Measurements from ENCODE around the gene ADCY5. TPM values are rescaled to one million over a fixed set of nuclear protein-coding genes. Genes with fewer than 3 reads are reported as not detected.

ADCY5 gene
- total RNA-seq, 1 donor from 2014 or later: 32.2 TPM

GRCh38 chr3:123285479-123285878, 163.4 kb downstream of the ADCY5 start:
- no peaks in the 10 kb centered on the region for H3K27me3 ChIP-seq
- H3K4me1 ChIP-seq: no peaks in the 10 kb centered on the region
- H3K36me3 ChIP-seq: peaks cover 54 to 88% of the 10 kb centered on the region in 2 donors
- H3K9me3 ChIP-seq: no peaks in the 10 kb centered on the region
- no peak overlapping the region for H3K27ac ChIP-seq
- H3K4me3 ChIP-seq: no peak overlapping the region
- TF ChIP-seq CTCF (IDR thresholded peaks at IDR 0.05): no peak
- intact Hi-C loops (cut with DNase I): no loop called here
- DNase-seq (ENCODE audit: low spot score in 2 of 2): no peak

GRCh38 chr3:123285066-123285465, 163.8 kb downstream of the ADCY5 start:
- H3K36me3 ChIP-seq: peaks cover 51 to 88% of the 10 kb centered on the region in 2 donors
- no peak for DNase-seq (ENCODE audit: low spot score in 2 of 2)

GRCh38 chr3:123284399-123285010, 164.4 kb downstream of the ADCY5 start:
- Histone ChIP-seq H3K36me3 (peaks cover 45 to 86% of the 10 kb centered on the region in 2 donors), H3K4me1 (no peaks in the 10 kb centered on the region), H3K27ac (no peak overlapping the region), H3K27me3 (no peaks in the 10 kb centered on the region), H3K4me3 (no peak overlapping the region), H3K9me3 (no peaks in the 10 kb centered on the region)
- intact Hi-C loops (cut with DNase I): no loop called here
- DNase-seq (ENCODE audit: low spot score in 2 of 2): no peak
- TF ChIP-seq CTCF (IDR thresholded peaks at IDR 0.05): no peak

More at GRCh38 chr3:123285066-123285465, 163.8 kb downstream of the ADCY5 start:
- intact Hi-C loops (cut with DNase I): no loop called here
- no peaks in the 10 kb centered on the region for H3K27me3 ChIP-seq
- no peak overlapping the region for H3K4me3 ChIP-seq
- H3K27ac ChIP-seq: no peak overlapping the region
- H3K4me1 ChIP-seq: no peaks in the 10 kb centered on the region
- no peaks in the 10 kb centered on the region for H3K9me3 ChIP-seq
- no peak for TF ChIP-seq CTCF (IDR thresholded peaks at IDR 0.05)

GRCh38 chr3:123283657-123284398, 165.1 kb downstream of the ADCY5 start:
- no peak for TF ChIP-seq CTCF (IDR thresholded peaks at IDR 0.05)
- H3K27ac ChIP-seq: no peak overlapping the region
- H3K27me3 ChIP-seq: no peaks in the 10 kb centered on the region
- DNase-seq (ENCODE audit: low spot score in 2 of 2): no peak
- H3K4me1 ChIP-seq: no peaks in the 10 kb centered on the region
- no peak overlapping the region for H3K4me3 ChIP-seq
- intact Hi-C loops (cut with DNase I): no loop called here
- peaks cover 40 to 82% of the 10 kb centered on the region in 2 donors for H3K36me3 ChIP-seq
- no peaks in the 10 kb centered on the region for H3K9me3 ChIP-seq

GRCh38 chr3:123283074-123283473, 165.8 kb downstream of the ADCY5 start:
- no peak for DNase-seq (ENCODE audit: low spot score in 2 of 2)
- no peaks in the 10 kb centered on the region for H3K4me1 ChIP-seq
- TF ChIP-seq CTCF (IDR thresholded peaks at IDR 0.05): no peak
- H3K36me3 ChIP-seq: peaks cover 40 to 82% of the 10 kb centered on the region in 2 donors
- H3K4me3 ChIP-seq: no peak overlapping the region
- H3K27ac ChIP-seq: no peak overlapping the region
- no peaks in the 10 kb centered on the region for H3K9me3 ChIP-seq
- intact Hi-C loops (cut with DNase I): no loop called here
- no peaks in the 10 kb centered on the region for H3K27me3 ChIP-seq
